ENCODE results near the gene PHC3.
A peak's percentile ranks its signal among the peaks of the same experiment; 100 is the strongest.
"Not testable (repeated sequence)": the region's sequence is repeated elsewhere in the genome, so short reads cannot be mapped to it uniquely, and the experiment has no call there.

Gene PHC3

DNA sequence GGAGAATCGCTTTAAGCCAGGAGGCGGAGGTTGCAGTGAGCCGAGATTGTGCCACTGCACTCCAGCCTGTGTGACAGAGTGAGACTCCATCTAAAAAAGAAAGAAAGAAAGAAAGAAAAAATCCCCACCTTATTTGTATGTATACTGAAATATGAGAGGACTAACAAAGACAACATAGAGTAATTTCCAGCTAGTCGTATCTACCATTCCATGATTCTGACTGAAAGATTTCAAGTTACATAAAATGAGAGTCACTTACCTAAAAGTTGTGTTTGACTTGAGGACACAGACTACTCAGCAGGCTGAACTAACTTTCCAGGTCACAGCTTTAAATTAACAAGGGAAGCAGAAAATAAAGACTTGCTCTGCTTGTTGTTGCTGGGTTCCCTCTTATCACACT, 21.9 kb upstream of the PHC3 start:
- no peak overlapping the region for H3K27ac ChIP-seq
- no peak for TF ChIP-seq ZFX (IDR thresholded peaks at IDR 0.05; ENCODE audit: borderline replicate concordance)
- TF ChIP-seq, protein P1, sequence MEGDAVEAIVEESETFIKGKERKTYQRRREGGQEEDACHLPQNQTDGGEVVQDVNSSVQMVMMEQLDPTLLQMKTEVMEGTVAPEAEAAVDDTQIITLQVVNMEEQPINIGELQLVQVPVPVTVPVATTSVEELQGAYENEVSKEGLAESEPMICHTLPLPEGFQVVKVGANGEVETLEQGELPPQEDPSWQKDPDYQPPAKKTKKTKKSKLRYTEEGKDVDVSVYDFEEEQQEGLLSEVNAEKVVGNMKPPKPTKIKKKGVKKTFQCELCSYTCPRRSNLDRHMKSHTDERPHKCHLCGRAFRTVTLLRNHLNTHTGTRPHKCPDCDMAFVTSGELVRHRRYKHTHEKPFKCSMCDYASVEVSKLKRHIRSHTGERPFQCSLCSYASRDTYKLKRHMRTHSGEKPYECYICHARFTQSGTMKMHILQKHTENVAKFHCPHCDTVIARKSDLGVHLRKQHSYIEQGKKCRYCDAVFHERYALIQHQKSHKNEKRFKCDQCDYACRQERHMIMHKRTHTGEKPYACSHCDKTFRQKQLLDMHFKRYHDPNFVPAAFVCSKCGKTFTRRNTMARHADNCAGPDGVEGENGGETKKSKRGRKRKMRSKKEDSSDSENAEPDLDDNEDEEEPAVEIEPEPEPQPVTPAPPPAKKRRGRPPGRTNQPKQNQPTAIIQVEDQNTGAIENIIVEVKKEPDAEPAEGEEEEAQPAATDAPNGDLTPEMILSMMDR (IDR thresholded peaks at IDR 0.05) = no peak

DNA sequence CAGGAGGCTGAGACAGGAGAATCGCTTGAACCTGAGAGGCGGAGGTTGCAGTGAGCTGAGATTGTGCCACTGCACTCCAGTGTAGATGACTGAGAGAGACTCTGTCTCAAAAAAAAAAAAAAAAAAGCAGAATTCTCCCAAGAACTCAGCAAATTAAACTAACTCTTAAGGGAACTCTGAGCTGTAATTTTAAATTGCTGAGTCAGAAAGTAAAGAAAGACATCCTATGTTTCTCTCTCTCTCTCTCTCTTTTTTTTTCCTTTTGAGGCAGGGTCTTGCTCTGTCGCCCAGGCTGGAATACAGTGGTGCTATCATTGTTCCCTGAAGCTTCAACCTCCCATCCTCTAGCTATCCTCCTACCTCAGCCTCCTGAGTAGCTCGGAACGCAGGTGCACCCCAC, 20.0 kb upstream of the PHC3 start:
- H3K27ac ChIP-seq = no peak overlapping the region
- TF ChIP-seq, protein P1 (IDR thresholded peaks at IDR 0.05) = no peak
- no peak for TF ChIP-seq ZFX (IDR thresholded peaks at IDR 0.05; ENCODE audit: borderline replicate concordance)

DNA sequence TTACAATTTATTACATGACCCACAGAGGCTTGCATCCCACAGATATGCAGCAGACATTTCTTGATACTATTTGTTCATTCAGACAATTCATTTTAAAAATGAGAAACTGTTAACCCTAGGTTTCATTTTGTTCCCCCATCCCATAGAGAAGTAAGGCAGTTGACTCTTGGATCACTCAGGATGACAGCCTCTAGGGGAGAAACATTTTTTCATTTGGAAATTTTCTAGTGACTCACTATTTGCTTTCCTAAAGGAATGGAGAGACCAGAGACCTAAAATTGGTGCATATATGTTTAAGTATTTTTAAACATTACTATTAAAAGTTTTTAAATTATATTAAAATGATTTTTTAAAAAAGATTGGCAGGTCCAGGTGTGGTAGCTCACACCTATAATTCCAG, 19.5 kb upstream of the PHC3 start:
- no peak overlapping the region for H3K27ac ChIP-seq
- TF ChIP-seq, protein P1 (IDR thresholded peaks at IDR 0.05) = no peak
- no peak for TF ChIP-seq ZFX (IDR thresholded peaks at IDR 0.05; ENCODE audit: borderline replicate concordance)

DNA sequence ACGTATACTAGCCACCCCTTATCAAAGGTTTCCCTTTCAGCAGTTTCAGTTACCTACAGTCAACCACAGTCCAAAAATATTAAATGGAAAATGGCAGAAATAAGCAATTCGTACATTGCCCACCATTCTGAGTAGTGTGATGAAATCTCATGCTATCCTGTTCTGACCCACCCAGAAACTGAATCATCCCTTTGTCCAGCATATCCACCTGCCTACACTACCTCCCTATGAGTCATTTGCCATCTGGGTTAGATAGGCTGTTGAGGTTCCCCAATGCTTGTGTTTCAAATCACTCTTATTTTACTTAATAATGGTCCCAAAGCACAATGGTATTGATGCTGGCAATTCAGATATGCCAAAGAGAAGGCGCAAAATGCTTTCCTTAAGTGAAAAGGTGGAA, 15.3 kb upstream of the PHC3 start:
- TF ChIP-seq, protein P1 (IDR thresholded peaks at IDR 0.05) = no peak
- no peak for TF ChIP-seq ZFX (IDR thresholded peaks at IDR 0.05; ENCODE audit: borderline replicate concordance)
- H3K27ac ChIP-seq = no peak overlapping the region

DNA sequence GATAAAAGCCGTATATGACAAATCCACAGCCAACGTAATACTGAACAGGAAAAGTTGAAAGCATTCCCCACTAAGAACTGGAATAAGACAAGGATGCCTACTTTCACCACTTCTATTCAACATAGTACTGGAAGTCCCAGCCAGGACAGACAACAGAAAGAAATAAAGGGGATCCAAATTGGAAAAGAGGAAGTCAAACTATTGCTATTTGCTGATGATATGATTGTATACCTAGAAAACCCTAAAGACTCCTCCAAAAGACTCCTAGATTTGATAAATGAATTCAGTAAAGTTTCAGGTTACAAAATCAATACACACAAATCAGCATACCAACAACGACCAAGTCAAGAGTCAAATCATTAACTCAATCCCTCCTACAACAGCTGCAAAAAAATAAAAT, 14.2 kb upstream of the PHC3 start:
- not testable (repeated sequence) for H3K27ac ChIP-seq

DNA sequence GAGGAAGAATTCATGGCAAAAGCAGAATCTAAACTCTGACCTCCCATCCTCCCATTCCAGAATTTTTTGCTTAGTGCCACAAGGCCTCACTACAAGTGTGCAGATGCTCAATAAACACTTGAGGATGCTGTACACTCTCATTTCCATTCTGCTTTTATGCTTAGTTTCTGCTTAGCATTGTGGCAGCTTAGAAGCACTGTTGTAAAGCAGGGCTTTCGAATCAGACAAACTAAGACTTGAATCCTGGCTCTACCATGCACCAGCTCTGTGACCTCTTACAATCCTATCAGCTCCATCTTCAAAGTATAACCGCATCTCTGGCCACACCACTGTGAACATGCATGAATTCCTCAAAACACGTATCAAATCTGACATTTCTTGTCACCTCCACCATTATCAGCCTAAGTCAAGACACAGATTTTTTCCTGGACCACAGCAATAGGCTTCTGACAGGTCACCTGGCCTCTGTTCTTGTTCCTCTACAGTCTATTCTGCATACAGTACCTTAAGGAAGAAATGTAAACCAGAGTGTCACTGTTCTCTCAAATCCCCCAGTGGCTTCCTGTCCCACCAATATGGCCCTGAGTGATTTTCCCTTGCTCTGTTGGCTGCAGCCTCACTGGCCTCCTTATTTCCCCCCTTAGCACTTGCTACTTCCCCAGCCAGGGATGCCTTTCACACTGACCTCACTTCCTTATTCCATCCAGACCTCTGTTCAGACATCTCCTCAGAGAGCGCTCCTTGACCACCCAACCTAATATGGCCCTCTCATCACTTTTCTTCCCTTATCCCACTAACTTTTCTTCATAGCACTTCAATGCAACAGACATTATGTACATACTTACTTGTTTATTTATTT, 8.1 kb upstream of the PHC3 start:
- TF ChIP-seq ZFX (IDR thresholded peaks at IDR 0.05; ENCODE audit: borderline replicate concordance) = no peak
- TF ChIP-seq, protein P1 (IDR thresholded peaks at IDR 0.05) = peak; percentile 52
- H3K27ac ChIP-seq = no peak overlapping the region

DNA sequence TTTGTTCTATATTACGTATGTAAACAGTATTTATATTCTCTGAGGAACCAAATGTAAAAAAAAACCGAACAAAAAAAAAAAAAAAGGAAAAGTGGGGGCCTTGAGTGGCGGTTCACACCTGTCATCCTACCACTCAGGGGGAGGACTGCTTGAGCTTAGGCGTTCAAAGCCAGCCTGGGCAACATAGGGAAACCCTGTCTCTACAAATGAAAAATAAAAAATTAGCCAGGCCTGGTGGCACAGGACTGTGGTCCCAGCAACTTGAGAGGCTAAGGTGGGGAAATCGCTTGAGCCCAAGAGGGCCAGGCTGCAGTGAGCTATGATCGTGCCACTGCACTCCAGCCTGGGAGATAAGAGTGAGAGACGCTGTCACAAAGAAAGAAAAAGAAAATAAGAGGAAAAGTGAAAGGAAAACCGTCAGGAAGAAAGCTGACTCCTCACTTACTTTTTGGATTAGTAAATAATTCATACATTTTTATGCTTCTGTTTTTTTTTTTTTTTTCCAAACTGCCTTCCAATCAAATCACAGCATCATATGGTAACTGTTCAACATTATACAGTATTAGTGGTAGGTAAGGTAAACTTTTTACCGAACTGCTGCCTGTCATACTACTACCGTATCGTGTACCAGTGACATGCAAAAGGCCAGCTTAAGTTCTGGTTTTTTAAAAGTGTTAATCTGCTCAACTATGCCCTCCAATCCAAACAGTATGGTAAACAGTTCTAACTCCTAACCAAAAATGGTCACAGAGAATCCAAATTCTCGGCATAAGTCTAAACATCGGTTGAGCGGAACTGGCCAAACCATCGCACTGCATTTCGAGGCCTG, 1.2 kb downstream of the PHC3 start:
- H3K27ac ChIP-seq = peak overlapping the region; percentile 81
- TF ChIP-seq, protein P1 (IDR thresholded peaks at IDR 0.05) = no peak
- TF ChIP-seq ZFX (IDR thresholded peaks at IDR 0.05; ENCODE audit: borderline replicate concordance) = no peak
